Left renal cortex interstitium (tissue), 4 donors: ENCODE data around the gene ERAL1. TPM values are rescaled to one million over a fixed set of nuclear protein-coding genes. Genes with fewer than 3 reads are reported as not detected.

Experiments
- polyA plus RNA-seq, 4 donors: library from polyadenylated mRNA; unstranded; fragments of 120-200 nt; gene quantifications; one replicate each; pipeline ENCODE4 v1.2.1, GENCODE V29; 2013; ENCODE audit not compliant: insufficient read length in 4 of 4

The ERAL1 gene
- polyA plus RNA-seq, 4 donors: 60.2 to 76.2 (median 69.0) TPM

Other genes starting within 250 kb of the ERAL1 start
- 10 to 100 TPM in 2 of 4 donors, 1 to 10 TPM in 2; 4.5 to 34.0 (median 16.9) TPM for gene RSKR, start 240.8 kb upstream of the ERAL1 start, polyA plus RNA-seq
- gene BLTP2, start 209.9 kb upstream of the ERAL1 start, polyA plus RNA-seq: 100 to 1,000 TPM in 2 of 4 donors, 10 to 100 TPM in 2; 75.2 to 106 (median 93.5) TPM
- 10 to 100 TPM; 72.7 to 88.1 (median 82.7) TPM for gene SDF2, start 193.1 kb upstream of the ERAL1 start, polyA plus RNA-seq
- gene SUPT6H, start 192.8 kb upstream of the ERAL1 start, polyA plus RNA-seq: 10 to 100 TPM; 63.1 to 83.7 (median 74.1) TPM
- 10 to 100 TPM in 1 of 4 donors, 1 to 10 TPM in 3; 4.3 to 12.9 (median 7.9) TPM for gene PROCA1, start 143.1 kb upstream of the ERAL1 start, polyA plus RNA-seq
- 100 to 1,000 TPM; 169 to 203 (median 186) TPM for gene RAB34, start 137.1 kb upstream of the ERAL1 start, polyA plus RNA-seq
- gene RPL23A, start 135.0 kb upstream of the ERAL1 start, polyA plus RNA-seq: 1,000 to 10,000 TPM in 2 of 4 donors, 100 to 1,000 TPM in 2; 742 to 1,048 (median 924) TPM
- 10 to 100 TPM; 14.3 to 20.1 (median 17.9) TPM for gene TLCD1, start 128.8 kb upstream of the ERAL1 start, polyA plus RNA-seq
- gene NEK8, start 126.2 kb upstream of the ERAL1 start, polyA plus RNA-seq: 10 to 100 TPM in 2 of 4 donors, 1 to 10 TPM in 2; 6.2 to 13.8 (median 10.2) TPM
- 100 to 1,000 TPM; 101 to 176 (median 126) TPM for gene TRAF4, start 111.0 kb upstream of the ERAL1 start, polyA plus RNA-seq
- gene FAM222B, start 12.2 kb upstream of the ERAL1 start, polyA plus RNA-seq: 10 to 100 TPM; 20.1 to 26.2 (median 20.8) TPM
- 100 to 1,000 TPM in 2 of 4 donors, 10 to 100 TPM in 2; 84.9 to 107 (median 96.9) TPM for gene FLOT2, start 42.7 kb downstream of the ERAL1 start, polyA plus RNA-seq
- 10 to 100 TPM; 13.2 to 18.0 (median 15.2) TPM for gene DHRS13, start 48.1 kb downstream of the ERAL1 start, polyA plus RNA-seq
- 10 to 100 TPM; 41.2 to 66.9 (median 50.8) TPM for gene PHF12, start 96.5 kb downstream of the ERAL1 start, polyA plus RNA-seq
- gene SEZ6, start 151.0 kb downstream of the ERAL1 start, polyA plus RNA-seq: 1 to 10 TPM in 1 of 4 donors, under 1 TPM in 2, not detected in 1; 0.10 to 1.1 (median 0.70) TPM
- gene PIPOX, start 188.1 kb downstream of the ERAL1 start, polyA plus RNA-seq: 10 to 100 TPM in 2 of 4 donors, 1 to 10 TPM in 2; 4.2 to 12.6 (median 9.1) TPM